Measurements from ENCODE around the gene PCYT1A. TPM values are rescaled to one million over a fixed set of nuclear protein-coding genes. Genes with fewer than 3 reads are reported as not detected.
"Not testable (repeated sequence)": the region's sequence is repeated elsewhere in the genome, so short reads cannot be mapped to it uniquely, and the experiment has no call there.

The PCYT1A gene
- total RNA-seq, 1 donor from 2014 or later = 37.0 TPM

DNA sequence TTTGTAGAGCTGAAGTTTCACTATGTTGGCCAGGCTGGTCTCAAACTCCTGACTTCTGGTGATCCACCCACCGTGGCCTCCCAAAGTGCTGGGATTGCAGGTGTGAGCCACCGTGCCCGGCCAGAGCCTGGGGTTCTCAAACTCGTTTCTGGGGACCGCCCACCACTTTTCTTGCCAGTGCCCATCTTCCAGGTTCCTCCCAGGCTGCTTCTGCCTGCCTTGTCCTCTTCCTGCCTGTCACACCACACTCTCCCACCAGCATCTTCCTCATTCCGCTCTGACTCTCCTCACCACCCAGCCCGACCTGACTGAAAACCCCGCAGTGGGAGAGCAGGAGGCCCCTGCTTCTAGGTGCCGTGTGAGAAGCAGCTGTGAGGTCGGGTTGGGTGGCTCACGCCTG lies 33.6 kb upstream of the PCYT1A start:
- Mint-ChIP-seq H3K4me1 (ENCODE audit: low read depth, unreplicated experiment) (peaks cover 7% of the 10 kb centered on the region), H3K36me3 (ENCODE audit: unreplicated experiment) (no peaks in the 10 kb centered on the region), H3K27ac (ENCODE audit: unreplicated experiment) (no peak overlapping the region), H3K9me3 (ENCODE audit: unreplicated experiment) (peaks cover 5% of the 10 kb centered on the region), H3K4me3 (ENCODE audit: unreplicated experiment) (no peak overlapping the region), H3K27me3 (ENCODE audit: unreplicated experiment) (peaks cover 5% of the 10 kb centered on the region)
- TF ChIP-seq, protein P1, sequence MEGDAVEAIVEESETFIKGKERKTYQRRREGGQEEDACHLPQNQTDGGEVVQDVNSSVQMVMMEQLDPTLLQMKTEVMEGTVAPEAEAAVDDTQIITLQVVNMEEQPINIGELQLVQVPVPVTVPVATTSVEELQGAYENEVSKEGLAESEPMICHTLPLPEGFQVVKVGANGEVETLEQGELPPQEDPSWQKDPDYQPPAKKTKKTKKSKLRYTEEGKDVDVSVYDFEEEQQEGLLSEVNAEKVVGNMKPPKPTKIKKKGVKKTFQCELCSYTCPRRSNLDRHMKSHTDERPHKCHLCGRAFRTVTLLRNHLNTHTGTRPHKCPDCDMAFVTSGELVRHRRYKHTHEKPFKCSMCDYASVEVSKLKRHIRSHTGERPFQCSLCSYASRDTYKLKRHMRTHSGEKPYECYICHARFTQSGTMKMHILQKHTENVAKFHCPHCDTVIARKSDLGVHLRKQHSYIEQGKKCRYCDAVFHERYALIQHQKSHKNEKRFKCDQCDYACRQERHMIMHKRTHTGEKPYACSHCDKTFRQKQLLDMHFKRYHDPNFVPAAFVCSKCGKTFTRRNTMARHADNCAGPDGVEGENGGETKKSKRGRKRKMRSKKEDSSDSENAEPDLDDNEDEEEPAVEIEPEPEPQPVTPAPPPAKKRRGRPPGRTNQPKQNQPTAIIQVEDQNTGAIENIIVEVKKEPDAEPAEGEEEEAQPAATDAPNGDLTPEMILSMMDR (IDR thresholded peaks at IDR 0.05; ENCODE audit: partially characterized antibody, unreplicated experiment) = no peak
- no peak for DNase-seq

DNA sequence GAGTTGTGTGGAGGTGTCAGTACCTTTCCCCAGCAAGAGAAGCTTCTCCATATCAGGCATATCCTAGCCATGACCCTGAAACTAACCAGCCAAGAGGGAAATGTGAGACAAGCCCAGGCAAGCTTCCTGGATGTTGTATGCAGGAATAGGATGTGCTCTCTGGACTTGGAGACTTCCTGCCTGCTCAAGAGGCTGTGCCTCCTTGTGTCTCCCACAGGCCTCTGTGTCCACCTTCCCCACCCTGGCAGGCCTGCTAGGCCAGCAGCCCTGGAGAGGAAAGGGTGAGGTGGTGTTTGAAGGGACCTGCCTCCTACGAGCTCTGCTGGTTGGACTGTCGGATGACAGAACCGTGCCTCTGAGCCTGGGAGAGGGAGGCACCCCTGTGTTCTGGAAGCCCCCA lies 32.6 kb upstream of the PCYT1A start:
- Mint-ChIP-seq H3K36me3 (ENCODE audit: unreplicated experiment) (no peaks in the 10 kb centered on the region), H3K27ac (ENCODE audit: unreplicated experiment) (no peak overlapping the region), H3K4me3 (ENCODE audit: unreplicated experiment) (no peak overlapping the region), H3K4me1 (ENCODE audit: low read depth, unreplicated experiment) (peaks cover 7% of the 10 kb centered on the region), H3K27me3 (ENCODE audit: unreplicated experiment) (peaks cover 5% of the 10 kb centered on the region), H3K9me3 (ENCODE audit: unreplicated experiment) (peaks cover 5% of the 10 kb centered on the region)
- TF ChIP-seq, protein P1 (IDR thresholded peaks at IDR 0.05; ENCODE audit: partially characterized antibody, unreplicated experiment) = no peak
- DNase-seq = no peak

DNA sequence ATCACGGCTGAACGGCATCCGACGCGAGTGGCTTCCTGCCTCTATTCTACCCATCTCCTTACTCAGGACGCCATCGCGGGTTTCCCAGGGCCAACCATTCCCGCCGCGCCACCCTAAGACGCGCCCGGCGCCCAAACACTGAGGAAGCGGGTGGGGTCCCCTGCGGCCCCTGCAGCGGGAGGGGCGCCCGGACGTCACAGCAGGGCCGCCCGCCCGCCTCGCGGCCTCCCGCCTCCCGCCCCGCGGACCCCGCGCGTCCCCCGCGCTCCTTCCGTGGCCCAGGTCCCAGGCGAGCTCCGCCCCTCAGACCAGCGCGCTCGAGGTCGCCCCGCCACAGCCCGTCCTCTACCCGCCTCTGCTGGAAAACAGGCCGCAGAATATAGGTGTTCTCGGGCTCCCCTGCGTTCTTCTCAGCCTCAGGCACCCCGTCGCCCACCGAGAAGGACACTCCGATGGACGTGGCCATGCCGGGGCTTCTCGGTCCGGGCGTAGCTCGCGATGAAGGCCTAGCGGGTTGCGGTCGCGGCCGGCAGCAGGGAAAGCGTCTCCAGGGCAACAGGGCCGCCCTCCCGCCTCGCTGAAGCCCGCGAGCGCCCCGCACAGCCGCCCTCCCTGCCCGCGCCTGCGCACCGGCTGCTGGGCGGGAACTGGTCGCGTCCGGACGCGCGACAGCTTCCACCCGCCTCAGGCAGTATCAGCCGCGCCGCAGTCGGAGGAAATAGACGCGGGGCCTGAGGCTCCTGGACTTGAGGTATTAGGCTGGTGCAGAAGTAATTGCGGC lies 30.4 kb upstream of the PCYT1A start, which contains the start of gene DYNLT2B:
DYNLT2B (minus strand) TSS at position 554 of the 781 bp plus-strand sequence; CDS start at position 466, 88 bp downstream.
- peak within 1 kb of the TSS; percentile 90 for H3K4me3 Mint-ChIP-seq (ENCODE audit: unreplicated experiment)
- peak; percentile 95 for DNase-seq
- TF ChIP-seq, protein P1 (IDR thresholded peaks at IDR 0.05; ENCODE audit: partially characterized antibody, unreplicated experiment) = no peak

GRCh38 chr3:196316799-196317686 lies 29.5 kb upstream of the PCYT1A start:
- H3K9me3 Mint-ChIP-seq (ENCODE audit: unreplicated experiment); H3K36me3 Mint-ChIP-seq (ENCODE audit: unreplicated experiment); H3K4me1 Mint-ChIP-seq (ENCODE audit: low read depth, unreplicated experiment); H3K27me3 Mint-ChIP-seq (ENCODE audit: unreplicated experiment); DNase-seq: not testable (repeated sequence)
- Mint-ChIP-seq H3K27ac (ENCODE audit: unreplicated experiment) (peak overlapping the region; percentile 43), H3K4me3 (ENCODE audit: unreplicated experiment) (peak overlapping the region; percentile 86)

More for the DNA sequence above, 30.4 kb upstream of the PCYT1A start, which contains the start of gene DYNLT2B:
- H3K36me3 Mint-ChIP-seq (ENCODE audit: unreplicated experiment) = no peaks in the 10 kb centered on the region
- H3K27ac Mint-ChIP-seq (ENCODE audit: unreplicated experiment) = peak within 1 kb of the TSS; percentile 86
- peaks cover 3% of the 10 kb centered on the region for H3K9me3 Mint-ChIP-seq (ENCODE audit: unreplicated experiment)
- peaks cover 5% of the 10 kb centered on the region for H3K27me3 Mint-ChIP-seq (ENCODE audit: unreplicated experiment)
- H3K4me1 Mint-ChIP-seq (ENCODE audit: low read depth, unreplicated experiment) = no peaks in the 10 kb centered on the region

- H3K27me3 Mint-ChIP-seq (ENCODE audit: unreplicated experiment) = peaks cover 3% of the 10 kb centered on the region
- no peak for DNase-seq
- H3K4me3 Mint-ChIP-seq (ENCODE audit: unreplicated experiment) = no peak overlapping the region
- no peaks in the 10 kb centered on the region for H3K36me3 Mint-ChIP-seq (ENCODE audit: unreplicated experiment)
- TF ChIP-seq, protein P1 (IDR thresholded peaks at IDR 0.05; ENCODE audit: partially characterized antibody, unreplicated experiment) = no peak
- no peak overlapping the region for H3K27ac Mint-ChIP-seq (ENCODE audit: unreplicated experiment)
- no peaks in the 10 kb centered on the region for H3K4me1 Mint-ChIP-seq (ENCODE audit: low read depth, unreplicated experiment)
- peaks cover 2% of the 10 kb centered on the region for H3K9me3 Mint-ChIP-seq (ENCODE audit: unreplicated experiment)
These were observed 28.3 kb upstream of the PCYT1A start for GRCh38 chr3:196315821-196316220.
